Fibroblast of lung (primary cell): ENCODE measurements around the gene MYL12B. TPM values are rescaled to one million over a fixed set of nuclear protein-coding genes. Genes with fewer than 3 reads are reported as not detected.

Experiments used
- DNase-seq, 2 donors: peaks; one replicate each; pipeline versions ENCODE4 v3.0.0 to v3.0.0-alpha.2; 2010; ENCODE audit warnings: low read depth in 2 of 2
- H2AFZ ChIP-seq: 2 replicates; pipeline ENCODE4 v1.5.1; 2012; ENCODE audit warnings: low read length, control low read depth, inconsistent platforms
- H3K27ac ChIP-seq: 2 replicates; pipeline ENCODE4 v1.5.1; 2011; ENCODE audit warnings: low read length, control low read depth; ENCODE audit not compliant: insufficient read depth
- H3K27me3 ChIP-seq: 2 replicates; pipeline ENCODE4 v1.5.1; 2011; ENCODE audit warnings: mild to moderate bottlenecking, low read length; ENCODE audit not compliant: control insufficient read depth, insufficient read depth
- H3K36me3 ChIP-seq: 2 replicates; pipeline ENCODE4 v1.5.1; 2011; ENCODE audit warnings: low read length; ENCODE audit not compliant: control insufficient read depth, insufficient read depth
- H3K4me1 ChIP-seq: 2 replicates; pipeline ENCODE4 v1.5.1; 2011; ENCODE audit warnings: low read length; ENCODE audit not compliant: control insufficient read depth, insufficient read depth; ENCODE audit errors: extremely low read depth
- H3K4me2 ChIP-seq: 2 replicates; pipeline ENCODE4 v1.5.1; 2011; ENCODE audit warnings: low read length, control low read depth; ENCODE audit not compliant: insufficient read depth; ENCODE audit errors: extremely low read depth
- H3K4me3 ChIP-seq, 4 experiments: fragments of 200-600 bp in 1 of 4; sonication (generic) in 1 of 4; replicated peaks in 1 of 4; 2 replicates each; pipeline ENCODE4 v1.5.1; 2011 to 2016; ENCODE audit warnings: low read length in 4 of 4, low read depth in 3 of 4, mild to moderate bottlenecking in 3 of 4, control low read depth in 2 of 4, inconsistent platforms in 1 of 4, mixed read lengths in 1 of 4; ENCODE audit not compliant: insufficient read depth in 1 of 4; ENCODE audit errors: control extremely low read depth in 1 of 4
- H3K79me2 ChIP-seq: 2 replicates; pipeline ENCODE4 v1.5.1; 2012; ENCODE audit warnings: mild to moderate bottlenecking, low read length, inconsistent platforms; ENCODE audit not compliant: control insufficient read depth, insufficient read depth
- H3K9ac ChIP-seq: 2 replicates; pipeline ENCODE4 v1.5.1; 2011; ENCODE audit warnings: mild to moderate bottlenecking, low read length, control low read depth; ENCODE audit not compliant: insufficient read depth
- H3K9me3 ChIP-seq: 2 replicates; pipeline ENCODE4 v1.5.1; 2012; ENCODE audit warnings: low read depth, low read length; ENCODE audit not compliant: control insufficient read depth, insufficient read depth
- H4K20me1 ChIP-seq: 2 replicates; pipeline ENCODE4 v1.5.1; 2011; ENCODE audit warnings: low read length; ENCODE audit not compliant: control insufficient read depth, insufficient read depth; ENCODE audit errors: extremely low read depth
- CTCF ChIP-seq, 2 donors: IDR thresholded peaks in 1 of 2; conservative IDR thresholded peaks in 1 of 2; 1 replicate in 1 of 2; 2 replicates in 1 of 2; pipeline ENCODE4 v1.5.1; 2011 to 2012; ENCODE audit warnings: low read length in 2 of 2, control low read depth in 1 of 2, inconsistent platforms in 1 of 2, low read depth in 1 of 2, mild to moderate bottlenecking in 1 of 2
- EZH2 ChIP-seq: IDR thresholded peaks from 2 replicates; pipeline ENCODE4 v1.5.1; 2012; ENCODE audit warnings: low read length, control low read depth, mild to moderate bottlenecking; ENCODE audit errors: missing control alignments
- polyA plus RNA-seq, 2 donors: library from polyadenylated mRNA; depleted of rRNA in 1 of 2; stranded (reverse) in 1 of 2; unstranded in 1 of 2; fragments of >200 nt; gene quantifications; 2 replicates each; pipeline ENCODE4 v1.2.1, GENCODE V29; 2011 to 2012; ENCODE audit warnings: missing spikeins in 1 of 2
- total RNA-seq: library from RNA; depleted of rRNA; stranded (reverse); fragments of >200 nt; gene quantifications from 2 replicates; pipeline ENCODE4 v1.2.1, GENCODE V29; 2014

Gene MYL12B
- total and polyA plus RNA-seq, 2 donors (not counting 1 experiment from before 2014, with no cell fraction given) = 473 to 1,122 TPM

GRCh38 chr18:3214855-3215637 lies 46.9 kb upstream of the MYL12B start:
- Histone ChIP-seq H3K9me3 (no peaks in the 10 kb centered on the region), H3K4me1 (peaks cover 3% of the 10 kb centered on the region), H3K27me3 (no peaks in the 10 kb centered on the region), H2AFZ (no peak overlapping the region), H3K36me3 (no peaks in the 10 kb centered on the region), H3K4me2 (no peak overlapping the region), H3K27ac (no peak overlapping the region), H3K9ac (no peak overlapping the region), H4K20me1 (no peaks in the 10 kb centered on the region), H3K4me3 (no peak overlapping the region), H3K79me2 (no peaks in the 10 kb centered on the region)
- TF ChIP-seq CTCF (conservative IDR thresholded peaks at IDR 0.05 in 1 of 2, IDR thresholded peaks at IDR 0.05 in 1 of 2; ENCODE audit: low read depth in 1 of 2, low read length in 2 of 2) (no peak), EZH2 (no peak)
- DNase-seq = no peak

DNA sequence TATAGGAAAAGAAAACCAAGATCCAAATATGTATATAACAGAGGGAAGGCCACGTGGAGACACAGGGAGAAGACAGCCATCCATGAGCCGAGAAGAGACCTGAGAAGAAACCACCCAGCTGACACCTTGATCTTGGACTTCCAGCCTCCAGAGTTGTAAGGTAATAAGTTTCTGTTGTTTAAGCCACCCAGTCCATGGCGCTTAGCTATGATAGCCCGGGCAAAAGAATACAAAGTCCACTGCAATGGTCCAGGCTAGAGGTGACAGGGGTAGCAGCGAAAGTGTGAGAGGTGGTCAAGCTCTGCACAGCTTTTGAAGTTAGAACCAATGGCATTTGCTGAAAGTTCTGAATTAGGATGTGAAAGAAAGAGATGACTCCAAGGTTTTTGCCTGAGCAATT lies 44.9 kb upstream of the MYL12B start:
- Histone ChIP-seq H3K4me1 (no peaks in the 10 kb centered on the region), H3K27me3 (no peaks in the 10 kb centered on the region), H3K4me3 (no peak overlapping the region), H3K27ac (no peak overlapping the region), H3K79me2 (no peaks in the 10 kb centered on the region), H3K4me2 (no peak overlapping the region), H4K20me1 (no peaks in the 10 kb centered on the region), H3K36me3 (no peaks in the 10 kb centered on the region), H3K9ac (no peak overlapping the region), H3K9me3 (no peaks in the 10 kb centered on the region), H2AFZ (no peak overlapping the region)
- no peak for TF ChIP-seq EZH2
- no peak for TF ChIP-seq CTCF (conservative IDR thresholded peaks at IDR 0.05 in 1 of 2, IDR thresholded peaks at IDR 0.05 in 1 of 2; ENCODE audit: low read depth in 1 of 2, low read length in 2 of 2)
- no peak for DNase-seq

DNA sequence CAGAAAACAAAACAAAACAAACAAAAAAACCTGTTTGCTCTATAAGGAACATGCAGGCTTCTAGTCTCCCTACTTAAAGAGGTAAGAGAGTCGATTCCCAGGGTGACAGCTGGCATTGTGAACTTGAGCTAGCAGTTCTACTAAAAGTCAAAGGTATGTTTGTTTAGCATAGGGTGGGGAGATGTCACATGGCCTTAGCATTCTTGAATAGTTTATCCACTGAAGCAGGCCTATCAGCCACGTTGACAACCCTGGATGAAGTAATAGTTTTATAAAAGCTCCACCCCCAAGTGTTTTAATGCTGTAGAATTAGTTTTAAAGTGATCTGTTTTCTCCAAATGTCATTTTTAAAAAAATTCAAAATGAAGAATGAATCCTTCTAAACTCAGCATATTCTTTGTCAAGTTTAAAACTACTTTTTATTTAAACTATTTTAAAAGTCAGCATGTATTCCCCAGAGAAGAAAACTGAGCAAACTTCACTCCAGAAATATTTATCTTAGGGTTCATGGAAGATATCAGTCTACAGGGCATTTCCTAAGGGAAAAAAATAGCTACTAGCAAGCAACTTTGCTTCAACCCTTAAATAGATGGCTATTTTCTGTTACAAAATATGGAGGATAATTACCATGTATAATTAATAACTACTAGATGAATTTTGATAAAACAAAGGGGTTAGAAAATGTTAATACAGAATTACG lies 43.8 kb upstream of the MYL12B start:
- H3K79me2 ChIP-seq = no peaks in the 10 kb centered on the region
- no peaks in the 10 kb centered on the region for H3K4me1 ChIP-seq
- H3K4me2 ChIP-seq = no peak overlapping the region
- DNase-seq = peak in 1 of 2 donors; percentile 20
- H3K9me3 ChIP-seq = no peaks in the 10 kb centered on the region
- no peak overlapping the region for H3K27ac ChIP-seq
- no peak overlapping the region for H3K9ac ChIP-seq
- no peaks in the 10 kb centered on the region for H3K27me3 ChIP-seq
- no peak overlapping the region for H2AFZ ChIP-seq
- H3K4me3 ChIP-seq = no peak overlapping the region
- TF ChIP-seq CTCF (conservative IDR thresholded peaks at IDR 0.05 in 1 of 2, IDR thresholded peaks at IDR 0.05 in 1 of 2; ENCODE audit: low read depth in 1 of 2, low read length in 2 of 2) (no peak), EZH2 (no peak)
- no peaks in the 10 kb centered on the region for H3K36me3 ChIP-seq
- no peaks in the 10 kb centered on the region for H4K20me1 ChIP-seq
